Endothelial cell of umbilical vein (primary cell): ENCODE data around the gene PSME3IP1. TPM values are rescaled to one million over a fixed set of nuclear protein-coding genes. Genes with fewer than 3 reads are reported as not detected.
"Not testable (repeated sequence)": the region's sequence is repeated elsewhere in the genome, so short reads cannot be mapped to it uniquely, and the experiment has no call there.

ENCODE experiments used
- BruUV-seq: library from RNA; stranded (reverse); fragments of 400-500 nt; replicated peaks from 2 replicates; lab custom pipeline; 2021; lab: Mats Ljungman, UMichigan
- CTCF ChIA-PET: fragments of 300-600, 350-600 bp; sonication (Branson Sonifier 250); formaldehyde crosslinking; loops from one replicate; lab custom pipeline; 2021; ENCODE audit warnings: antibody characterized with exemption, inconsistent platforms; lab: Charles Lee
- POLR2A ChIA-PET: fragments of 300-600, 350-600 bp; sonication (Branson Sonifier 250); formaldehyde crosslinking; loops from one replicate; lab custom pipeline; 2021; ENCODE audit warnings: antibody characterized with exemption, inconsistent platforms; lab: Charles Lee
- DNase-seq: peaks from one replicate; pipeline ENCODE4 v3.0.0-alpha.2; 2011; ENCODE audit warnings: low read depth, low spot score
- FAIRE-seq: peaks from 2 replicates; lab custom pipeline; 2011; peaks lifted over from hg19 to GRCh38; lab: Jason Lieb, UNC
- H2AFZ ChIP-seq: 2 replicates; pipeline ENCODE4 v1.6.0; 2012; ENCODE audit warnings: low read depth, low read length, control low read depth, inconsistent platforms
- H3K27ac ChIP-seq: 2 replicates; pipeline ENCODE4 v1.5.1; 2011; ENCODE audit warnings: low read depth, mild to moderate bottlenecking, control low read depth, low read length, moderate library complexity; ENCODE audit not compliant: insufficient read depth
- H3K27me3 ChIP-seq, 2 experiments: 2 replicates each; pipeline versions ENCODE4 v1.6.0 to v1.6.1; 2011; ENCODE audit warnings: low read length in 2 of 2, mixed read lengths in 1 of 2; ENCODE audit not compliant: control insufficient read depth in 2 of 2, insufficient read depth in 2 of 2
- H3K36me3 ChIP-seq, 2 experiments: 2 replicates in 1 of 2; 3 replicates in 1 of 2; pipeline ENCODE4 v1.5.1; 2011; ENCODE audit warnings: low read length in 2 of 2, mild to moderate bottlenecking in 1 of 2, moderate library complexity in 1 of 2; ENCODE audit not compliant: control insufficient read depth in 2 of 2, insufficient read depth in 2 of 2; ENCODE audit errors: extremely low read depth in 1 of 2
- H3K4me1 ChIP-seq: 3 replicates; pipeline ENCODE4 v1.5.1; 2011; ENCODE audit warnings: mild to moderate bottlenecking, low read length; ENCODE audit not compliant: control insufficient read depth, insufficient read depth; ENCODE audit errors: extremely low read depth
- H3K4me2 ChIP-seq: 2 replicates; pipeline ENCODE4 v1.6.1; 2011; ENCODE audit warnings: low read length, control low read depth, mixed read lengths; ENCODE audit not compliant: insufficient read depth
- H3K4me3 ChIP-seq, 3 experiments: fragments of 200-600 bp in 1 of 3; sonication (generic), shearing (Covaris generic) in 1 of 3; replicated peaks in 1 of 3; 2 replicates each; pipeline ENCODE4 v1.5.1; 2011 to 2016; ENCODE audit warnings: control low read depth in 3 of 3, low read length in 3 of 3, mild to moderate bottlenecking in 2 of 3, inconsistent platforms in 1 of 3, low read depth in 1 of 3, moderate library complexity in 1 of 3; ENCODE audit not compliant: insufficient read depth in 1 of 3
- H3K79me2 ChIP-seq: 2 replicates; pipeline ENCODE4 v1.6.0; 2012; ENCODE audit warnings: low read length, inconsistent platforms; ENCODE audit not compliant: control insufficient read depth, insufficient read depth
- H3K9ac ChIP-seq: replicated peaks from 2 replicates; pipeline ENCODE3; 2011; ENCODE audit warnings: low read length, control low read depth; ENCODE audit not compliant: insufficient read depth; ENCODE audit errors: extremely low read depth
- H3K9me1 ChIP-seq: replicated peaks from 3 replicates; pipeline ENCODE4 v1.6.0; 2011; ENCODE audit warnings: mild to moderate bottlenecking, low read length; ENCODE audit not compliant: control insufficient read depth, insufficient read depth; ENCODE audit errors: extremely low read depth
- H3K9me3 ChIP-seq: replicated peaks from 2 replicates; pipeline ENCODE4 v1.5.1; 2012; ENCODE audit warnings: low read length, inconsistent platforms; ENCODE audit not compliant: control insufficient read depth, insufficient read depth
- H4K20me1 ChIP-seq: replicated peaks from 2 replicates; pipeline ENCODE3; 2011; ENCODE audit warnings: mild to moderate bottlenecking, low read length; ENCODE audit not compliant: control insufficient read depth, insufficient read depth; ENCODE audit errors: extremely low read depth
- GATA2 ChIP-seq: IDR thresholded peaks from 2 replicates; pipeline ENCODE4 v1.7.0; 2011; ENCODE audit warnings: low read depth, mild to moderate bottlenecking, moderate library complexity, mixed read lengths, low read length; ENCODE audit not compliant: insufficient read length, insufficient read depth
- MYC ChIP-seq: IDR thresholded peaks from one replicate; pipeline ENCODE4 v1.6.1; 2011; ENCODE audit warnings: mild to moderate bottlenecking, low read depth, low read length
- POLR2A ChIP-seq: IDR thresholded peaks from 2 replicates; pipeline ENCODE4 v1.6.1; 2012; ENCODE audit warnings: low read depth, mild to moderate bottlenecking, control low read depth, low read length
- POLR2AphosphoS5 ChIP-seq: IDR thresholded peaks from 2 replicates; pipeline ENCODE4 v1.6.1; 2012; ENCODE audit warnings: low read depth, mild to moderate bottlenecking, control low read depth, low read length, moderate library complexity; ENCODE audit not compliant: insufficient read depth
- dilution Hi-C: fragments of 300-500 bp; cut with MboI; formaldehyde crosslinking; loops from one replicate; pipeline ENCODE4 v1.15.0; 2019; ENCODE audit warnings: low sequenced_read_pairs; ENCODE audit not compliant: extremely low pct_ligation_motif_present
- intact Hi-C: fragments of 100-400 bp; cut with micrococcal nuclease; formaldehyde crosslinking; loops from one replicate; pipeline ENCODE4 v1.10.0; 2022
- polyA plus RNA-seq, 4 experiments: library from polyadenylated mRNA; depleted of rRNA in 3 of 4; stranded (reverse) in 3 of 4; unstranded in 1 of 4; fragments of >200 nt; gene quantifications; 2 replicates each; pipeline versions ENCODE4 v1.2.1 to v1.2.3, GENCODE V29; 2011 to 2012; ENCODE audit warnings: missing spikeins in 1 of 4
- total RNA-seq: library from RNA; stranded (reverse); gene quantifications from 2 replicates; pipeline ENCODE4 v1.2.3, GENCODE V29; 2021

Gene PSME3IP1
- total and polyA plus RNA-seq, 2 donors (not counting 3 experiments of a cell fraction or from before 2014, with no cell fraction given): 86.2 to 91.8 TPM

- peaks cover 5% of the 10 kb centered on the region for H3K4me1 ChIP-seq
- no peak overlapping the region for H3K9ac ChIP-seq
- TF ChIP-seq MYC (no peak), POLR2AphosphoS5 (no peak), POLR2A (no peak), GATA2 (no peak)
- H3K4me3 ChIP-seq: no peak overlapping the region
- no peak overlapping the region for H3K4me2 ChIP-seq
- FAIRE-seq: no peak
- ChIA-PET CTCF (interaction anchor here (1.1 kb wide), 1 partner anchor 30 kb away, joined by 3 read pairs; no protein-coding TSS in a partner anchor), POLR2A (no interaction called here)
- peaks cover 8 to 15% of the 10 kb centered on the region in 2 experiments for H3K36me3 ChIP-seq
- H3K27me3 ChIP-seq: no peaks in the 10 kb centered on the region
- dilution Hi-C loops: no loop called here
- no peak for DNase-seq
- H2AFZ ChIP-seq: no peak overlapping the region
- no TSS peak for BruUV-seq
- peaks cover 28% of the 10 kb centered on the region for H3K79me2 ChIP-seq
- H4K20me1 ChIP-seq: no peaks in the 10 kb centered on the region
- intact Hi-C loops: no loop called here
- H3K27ac ChIP-seq: no peak overlapping the region
- H3K9me1 ChIP-seq: no peaks in the 10 kb centered on the region
- no peaks in the 10 kb centered on the region for H3K9me3 ChIP-seq
These were observed 16.5 kb upstream of the PSME3IP1 start for GRCh38 chr16:57202095-57202886.

DNA sequence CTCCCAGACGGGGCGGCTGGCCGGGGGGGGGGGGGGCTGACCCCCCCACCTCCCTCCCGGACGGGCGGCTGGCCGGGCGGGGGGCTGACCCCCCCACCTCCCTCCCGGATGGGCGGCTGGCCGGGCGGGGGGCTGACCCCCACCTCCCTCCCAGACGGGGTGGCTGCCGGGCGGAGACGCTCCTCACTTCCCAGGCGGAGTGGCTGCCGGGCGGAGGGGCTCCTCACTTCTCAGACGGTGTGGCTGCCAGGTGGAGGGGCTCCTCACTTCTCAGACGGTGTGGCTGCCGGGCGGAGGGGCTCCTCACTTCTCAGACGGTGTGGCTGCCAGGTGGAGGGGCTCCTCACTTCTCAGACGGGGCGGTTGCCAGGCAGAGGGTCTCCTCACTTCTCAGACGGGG lies 15.1 kb upstream of the PSME3IP1 start:
- H3K9me1 ChIP-seq, dilution Hi-C loops, intact Hi-C loops, POLR2A ChIA-PET, H3K27ac ChIP-seq, BruUV-seq, H3K27me3 ChIP-seq, H3K9ac ChIP-seq, H3K4me2 ChIP-seq, CTCF ChIA-PET, DNase-seq, FAIRE-seq, H3K9me3 ChIP-seq, H2AFZ ChIP-seq, H3K4me3 ChIP-seq, H3K4me1 ChIP-seq, H4K20me1 ChIP-seq: not testable (repeated sequence)
- Histone ChIP-seq H3K79me2 (peaks cover 41% of the 10 kb centered on the region), H3K36me3 (peaks cover 7 to 11% of the 10 kb centered on the region in 2 experiments)

DNA sequence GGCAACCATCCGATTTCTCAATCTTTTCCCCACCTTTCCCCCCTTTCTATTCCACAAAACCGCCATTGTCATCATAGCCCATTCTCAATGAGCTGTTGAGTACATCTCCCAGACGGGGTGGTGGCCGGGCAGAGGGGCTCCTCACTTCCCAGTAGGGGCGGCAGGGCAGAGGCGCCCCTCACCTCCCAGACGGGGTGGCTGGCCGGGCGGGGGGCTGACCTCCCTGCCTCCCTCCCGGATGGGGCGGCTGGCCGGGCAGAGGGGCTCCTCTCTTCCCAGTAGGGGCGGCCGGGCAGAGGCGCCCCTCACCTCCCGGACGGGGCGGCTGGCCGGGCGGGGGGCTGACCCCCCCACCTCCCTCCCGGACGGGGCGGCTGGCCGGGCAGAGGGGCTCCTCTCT lies 14.5 kb upstream of the PSME3IP1 start:
- H3K36me3 ChIP-seq, POLR2A ChIA-PET, BruUV-seq, H3K9ac ChIP-seq, FAIRE-seq, DNase-seq, H3K27ac ChIP-seq, H2AFZ ChIP-seq, H3K9me3 ChIP-seq, H3K4me1 ChIP-seq, H4K20me1 ChIP-seq, CTCF ChIA-PET, H3K27me3 ChIP-seq, H3K4me3 ChIP-seq, intact Hi-C loops, dilution Hi-C loops, H3K9me1 ChIP-seq, H3K4me2 ChIP-seq: not testable (repeated sequence)
- H3K79me2 ChIP-seq: peaks cover 45% of the 10 kb centered on the region
